GM23248 (cell line): ENCODE measurements around the gene HDAC8.

Source experiments
- EZH2 ChIP-seq: fragments of 200-600 bp; sonication (generic); IDR thresholded peaks from 2 replicates; pipeline ENCODE4 v1.6.1; 2018; ENCODE audit warnings: antibody characterized with exemption, mild to moderate bottlenecking; ENCODE audit not compliant: insufficient read depth, poor library complexity, severe bottlenecking
- EZH2phosphoT487 ChIP-seq: fragments of 200-600 bp; sonication (generic); IDR thresholded peaks from 2 replicates; pipeline ENCODE4 v1.6.1; 2018; ENCODE audit warnings: antibody characterized with exemption, moderate library complexity, mild to moderate bottlenecking, low read depth; ENCODE audit not compliant: insufficient read depth

DNA sequence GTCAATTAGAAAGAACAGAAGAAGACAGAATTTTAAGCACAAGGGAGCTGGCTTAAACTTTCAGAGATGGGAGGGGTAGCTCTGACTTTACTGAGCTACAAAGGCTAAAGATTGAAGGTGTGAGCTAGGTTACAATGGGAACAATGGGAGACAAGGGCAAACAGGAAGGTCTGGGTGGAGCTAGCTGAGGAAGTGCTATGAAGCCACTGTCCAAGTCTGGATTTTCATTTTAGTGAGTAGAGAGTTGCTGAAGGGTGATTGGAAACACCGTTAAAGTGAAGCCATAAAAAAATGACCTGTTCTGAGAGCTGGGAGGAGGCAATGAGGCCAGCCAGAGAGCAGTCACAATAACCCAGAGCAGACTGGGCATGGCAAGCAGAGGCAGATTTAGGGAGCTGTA lies 162.7 kb downstream of the HDAC8 start:
- TF ChIP-seq EZH2 = no peak
- TF ChIP-seq EZH2phosphoT487 = no peak
